SK-N-SH (cell line): ENCODE data around the gene FAM47E. TPM values are rescaled to one million over a fixed set of nuclear protein-coding genes. Genes with fewer than 3 reads are reported as not detected.
A peak's percentile ranks its signal among the peaks of the same experiment; 100 is the strongest.

Source experiments
- CTCF ChIA-PET: fragments of 300-600, 350-600 bp; formaldehyde crosslinking; extraction: SDS; loops from one replicate; lab custom pipeline; 2021; lab: Yijun Ruan, JAX
- POLR2A ChIA-PET: fragments of 350-600 bp; sonication (Branson Sonifier 250); formaldehyde crosslinking; extraction: SDS; loops from one replicate; lab custom pipeline; 2020; ENCODE audit warnings: antibody characterized with exemption, inconsistent platforms; lab: Yijun Ruan, JAX
- DNase-seq: peaks from one replicate; pipeline ENCODE4 v3.0.0; 2012
- H2AFZ ChIP-seq: fragments of 200-600 bp; sonication (generic); 2 replicates; pipeline ENCODE4 v1.8.1; 2016; ENCODE audit warnings: antibody characterized with exemption, mild to moderate bottlenecking, low read depth
- H3F3A ChIP-seq: fragments of 200-600 bp; sonication (generic); replicated peaks from 2 replicates; pipeline ENCODE3; 2016; ENCODE audit warnings: antibody characterized with exemption, mild to moderate bottlenecking; ENCODE audit not compliant: insufficient read depth
- H3K27ac ChIP-seq, 2 experiments: fragments of 200-500 bp in 1 of 2; fragments of 200-600 bp in 1 of 2; sonication (Bioruptor generic) in 1 of 2; sonication (generic), shearing (Covaris generic) in 1 of 2; 2 replicates each; pipeline versions ENCODE4 v1.5.1 to v1.6.1; 2014 to 2016; ENCODE audit warnings: low read depth in 2 of 2, inconsistent platforms in 1 of 2, low read length in 1 of 2, mild to moderate bottlenecking in 1 of 2, mixed read lengths in 1 of 2
- H3K27me3 ChIP-seq: fragments of 200-600 bp; sonication (generic), shearing (Covaris generic); 2 replicates; pipeline ENCODE4 v1.6.1; 2016; ENCODE audit warnings: mixed run types; ENCODE audit not compliant: insufficient read depth
- H3K36me3 ChIP-seq, 2 experiments: fragments of 200-500 bp in 1 of 2; fragments of 200-600 bp in 1 of 2; sonication (Bioruptor generic) in 1 of 2; sonication (generic) in 1 of 2; replicated peaks in 1 of 2; 2 replicates each; pipeline versions ENCODE3 to v1.5.1; 2014 to 2016; ENCODE audit warnings: low read length in 1 of 2, mild to moderate bottlenecking in 1 of 2; ENCODE audit not compliant: insufficient read depth in 2 of 2, control insufficient read depth in 1 of 2
- H3K4me1 ChIP-seq, 2 experiments: fragments of 200-500 bp in 1 of 2; fragments of 200-600 bp in 1 of 2; sonication (Bioruptor generic) in 1 of 2; sonication (generic), shearing (Covaris generic) in 1 of 2; 2 replicates each; pipeline versions ENCODE4 v1.5.1 to v1.6.1; 2014 to 2016; ENCODE audit warnings: low read depth in 1 of 2, low read length in 1 of 2, mixed run types in 1 of 2; ENCODE audit not compliant: insufficient read depth in 2 of 2, control insufficient read depth in 1 of 2
- H3K4me2 ChIP-seq: fragments of 200-600 bp; sonication (generic), shearing (Covaris generic); 2 replicates; pipeline ENCODE4 v1.6.1; 2017; ENCODE audit warnings: mixed run types
- H3K4me3 ChIP-seq, 2 experiments: fragments of 200-500 bp in 1 of 2; fragments of 200-600 bp in 1 of 2; sonication (Bioruptor generic) in 1 of 2; sonication (generic), shearing (Covaris generic) in 1 of 2; 2 replicates each; pipeline versions ENCODE4 v1.5.1 to v1.8.1; 2014 to 2016; ENCODE audit warnings: low read depth in 2 of 2, inconsistent platforms in 1 of 2, low read length in 1 of 2, mild to moderate bottlenecking in 1 of 2, mixed read lengths in 1 of 2, moderate library complexity in 1 of 2
- H3K79me2 ChIP-seq: fragments of 200-600 bp; sonication (generic); 2 replicates; pipeline ENCODE4 v1.8.1; 2017; ENCODE audit warnings: mild to moderate bottlenecking; ENCODE audit not compliant: insufficient read depth
- H3K9ac ChIP-seq: fragments of 200-600 bp; sonication (generic); 2 replicates; pipeline ENCODE4 v1.6.1; 2017; ENCODE audit warnings: mixed run types
- H3K9me2 ChIP-seq: fragments of 200-600 bp; sonication (generic); 2 replicates; pipeline ENCODE4 v1.6.1; 2017; ENCODE audit warnings: mixed run types
- H3K9me3 ChIP-seq: fragments of 200-600 bp; sonication (generic); 2 replicates; pipeline ENCODE4 v1.6.1; 2017; ENCODE audit warnings: mixed run types, mild to moderate bottlenecking, moderate library complexity
- H4K20me1 ChIP-seq: fragments of 200-600 bp; sonication (generic); 2 replicates; pipeline ENCODE4 v1.6.1; 2017; ENCODE audit warnings: mild to moderate bottlenecking, mixed run types; ENCODE audit not compliant: insufficient read depth
- EZH2phosphoT487 ChIP-seq: fragments of 200-600 bp; sonication (generic); IDR thresholded peaks from 2 replicates; pipeline ENCODE4 v1.6.1; 2017; ENCODE audit warnings: low read depth, mixed run types, mild to moderate bottlenecking, antibody characterized with exemption, moderate library complexity, borderline replicate concordance
- FOSL2 ChIP-seq: IDR thresholded peaks from 2 replicates; pipeline ENCODE4 v1.4.0; 2012; ENCODE audit warnings: low read depth, mild to moderate bottlenecking, moderate library complexity, borderline replicate concordance
- GABPA ChIP-seq: IDR thresholded peaks from 2 replicates; pipeline ENCODE4 v1.4.0; 2012; ENCODE audit warnings: low read depth, mild to moderate bottlenecking
- GATA2 ChIP-seq: sonication (generic); formaldehyde crosslinking; IDR thresholded peaks from 2 replicates; pipeline ENCODE4 v1.5.0; 2020; ENCODE audit warnings: mild to moderate bottlenecking, missing genetic modification reagents
- MEF2A ChIP-seq: IDR thresholded peaks from 2 replicates; pipeline ENCODE4 v1.4.0; 2012; ENCODE audit warnings: low read depth, borderline replicate concordance
- POLR2AphosphoS5 ChIP-seq: IDR thresholded peaks from 2 replicates; pipeline ENCODE4 v1.6.1; 2012; ENCODE audit warnings: low read depth, low read length
- RFX5 ChIP-seq: IDR thresholded peaks from 2 replicates; pipeline ENCODE4 v1.6.1; 2012; ENCODE audit warnings: mild to moderate bottlenecking, improper control_type of control experiment, low read length
- WGBS: methylation state at CpG from one replicate; pipeline ENCODE4 v1.1.6; 2017; ENCODE audit warnings: low lambda C conversion rate; 5-methylcytosine and 5-hydroxymethylcytosine counted together
- polyA plus RNA-seq, 3 experiments: library from polyadenylated mRNA; depleted of rRNA; stranded (reverse); fragments of >200 nt; gene quantifications; 2 replicates each; pipeline ENCODE4 v1.2.3, GENCODE V29; 2012
- TF ChIP-seq, protein P1 (sequence below): IDR thresholded peaks from 2 replicates; pipeline ENCODE4 v1.6.1; 2012; ENCODE audit warnings: mild to moderate bottlenecking, low read depth, low read length, moderate library complexity
- TF ChIP-seq, protein P2 (sequence below): IDR thresholded peaks from 2 replicates; pipeline ENCODE4 v1.4.0; 2012; ENCODE audit warnings: low read depth, borderline replicate concordance

FAM47E gene
- polyA plus RNA-seq, 1 of the 3 experiments (the other 2 are of a cell fraction), result 1.8 TPM

DNA sequence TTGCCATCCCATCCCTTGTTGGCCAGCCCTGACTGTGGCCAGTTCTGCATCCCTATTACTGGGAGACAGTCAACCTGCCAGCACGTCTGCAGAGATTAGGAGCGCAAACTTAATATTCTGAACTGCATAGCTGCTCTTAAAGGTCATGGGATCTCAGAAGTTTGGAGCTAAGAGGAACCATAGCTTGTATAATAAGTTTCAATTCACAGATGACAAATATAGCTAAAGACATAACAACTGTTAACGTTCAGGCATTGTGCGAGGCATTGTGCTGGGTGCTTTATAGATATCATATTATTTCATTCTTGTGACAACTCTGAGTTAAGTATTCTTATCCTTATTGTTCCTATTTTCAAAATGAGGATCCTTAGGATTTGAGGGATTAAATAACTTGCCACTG is 41.6 kb upstream of the FAM47E start (continued):
- TF ChIP-seq, protein P1, sequence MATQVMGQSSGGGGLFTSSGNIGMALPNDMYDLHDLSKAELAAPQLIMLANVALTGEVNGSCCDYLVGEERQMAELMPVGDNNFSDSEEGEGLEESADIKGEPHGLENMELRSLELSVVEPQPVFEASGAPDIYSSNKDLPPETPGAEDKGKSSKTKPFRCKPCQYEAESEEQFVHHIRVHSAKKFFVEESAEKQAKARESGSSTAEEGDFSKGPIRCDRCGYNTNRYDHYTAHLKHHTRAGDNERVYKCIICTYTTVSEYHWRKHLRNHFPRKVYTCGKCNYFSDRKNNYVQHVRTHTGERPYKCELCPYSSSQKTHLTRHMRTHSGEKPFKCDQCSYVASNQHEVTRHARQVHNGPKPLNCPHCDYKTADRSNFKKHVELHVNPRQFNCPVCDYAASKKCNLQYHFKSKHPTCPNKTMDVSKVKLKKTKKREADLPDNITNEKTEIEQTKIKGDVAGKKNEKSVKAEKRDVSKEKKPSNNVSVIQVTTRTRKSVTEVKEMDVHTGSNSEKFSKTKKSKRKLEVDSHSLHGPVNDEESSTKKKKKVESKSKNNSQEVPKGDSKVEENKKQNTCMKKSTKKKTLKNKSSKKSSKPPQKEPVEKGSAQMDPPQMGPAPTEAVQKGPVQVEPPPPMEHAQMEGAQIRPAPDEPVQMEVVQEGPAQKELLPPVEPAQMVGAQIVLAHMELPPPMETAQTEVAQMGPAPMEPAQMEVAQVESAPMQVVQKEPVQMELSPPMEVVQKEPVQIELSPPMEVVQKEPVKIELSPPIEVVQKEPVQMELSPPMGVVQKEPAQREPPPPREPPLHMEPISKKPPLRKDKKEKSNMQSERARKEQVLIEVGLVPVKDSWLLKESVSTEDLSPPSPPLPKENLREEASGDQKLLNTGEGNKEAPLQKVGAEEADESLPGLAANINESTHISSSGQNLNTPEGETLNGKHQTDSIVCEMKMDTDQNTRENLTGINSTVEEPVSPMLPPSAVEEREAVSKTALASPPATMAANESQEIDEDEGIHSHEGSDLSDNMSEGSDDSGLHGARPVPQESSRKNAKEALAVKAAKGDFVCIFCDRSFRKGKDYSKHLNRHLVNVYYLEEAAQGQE, result no peak

GRCh38 chr4:76210452-76210851 is 41.1 kb upstream of the FAM47E start:
- WGBS, result 79% methylated on average over 4 of the region's 4 CpGs
- Histone ChIP-seq H3K9me2 (no peaks in the 10 kb centered on the region), H2AFZ (no peak overlapping the region), H3K79me2 (peaks cover 81% of the 10 kb centered on the region), H3F3A (peaks cover 48% of the 10 kb centered on the region), H3K27me3 (no peaks in the 10 kb centered on the region), H3K4me1 (peaks cover 29 to 56% of the 10 kb centered on the region in 2 experiments; a peak in 3 of 4 replicates), H3K9ac (no peak overlapping the region), H3K4me2 (peak overlapping the region; percentile 96; the same call in 1 of the 2 replicates), H4K20me1 (peaks cover 31% of the 10 kb centered on the region), H3K36me3 (no peaks in the 10 kb centered on the region), H3K27ac (peak overlapping the region in 1 of 2 experiments; percentile 47; a peak in 2 of 4 replicates), H3K9me3 (no peaks in the 10 kb centered on the region), H3K4me3 (no peak overlapping the region)
- no peak for DNase-seq
- CTCF ChIA-PET, result interaction anchor here (1.3 to 7.6 kb wide), 4 partner anchors 26 to 294 kb away, joined by 4 to 65 read pairs (median 6); partner anchors contain the start of gene STBD1
- POLR2A ChIA-PET, result no interaction called here
- TF ChIP-seq, protein P2, sequence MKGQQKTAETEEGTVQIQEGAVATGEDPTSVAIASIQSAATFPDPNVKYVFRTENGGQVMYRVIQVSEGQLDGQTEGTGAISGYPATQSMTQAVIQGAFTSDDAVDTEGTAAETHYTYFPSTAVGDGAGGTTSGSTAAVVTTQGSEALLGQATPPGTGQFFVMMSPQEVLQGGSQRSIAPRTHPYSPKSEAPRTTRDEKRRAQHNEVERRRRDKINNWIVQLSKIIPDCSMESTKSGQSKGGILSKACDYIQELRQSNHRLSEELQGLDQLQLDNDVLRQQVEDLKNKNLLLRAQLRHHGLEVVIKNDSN, result no peak
- TF ChIP-seq RFX5 (no peak), FOSL2 (no peak), GATA2 (no peak), POLR2AphosphoS5 (no peak), MEF2A (no peak), GABPA (no peak), EZH2phosphoT487 (no peak)
